HEK293 (cell line): ENCODE results near the gene PKHD1.

Experiments used
- CTCF ChIA-PET: fragments of 350-600 bp; formaldehyde crosslinking; extraction: SDS; loops from one replicate; lab custom pipeline; 2021; ENCODE audit warnings: antibody characterized with exemption; lab: Yijun Ruan, JAX
- POLR2A ChIA-PET: fragments of 300-600 bp; formaldehyde crosslinking; extraction: SDS; loops from one replicate; lab custom pipeline; 2020; ENCODE audit warnings: antibody characterized with exemption, inconsistent platforms; lab: Yijun Ruan, JAX
- H3K27ac ChIP-seq: fragments of 200-500 bp; sonication (Bioruptor generic); 2 replicates; pipeline ENCODE4 v1.5.1; 2014; ENCODE audit warnings: low read depth, low read length, control low read depth, inconsistent platforms; ENCODE audit errors: extremely low read depth
- H3K36me3 ChIP-seq, 2 experiments: fragments of 200-500 bp in 1 of 2; sonication (Bioruptor generic) in 1 of 2; 1 replicate in 1 of 2; 2 replicates in 1 of 2; pipeline ENCODE4 v1.5.1; 2014 to 2017; ENCODE audit warnings: inconsistent platforms in 2 of 2, low read length in 2 of 2; ENCODE audit not compliant: control insufficient read depth in 2 of 2, insufficient read depth in 1 of 2
- H3K4me1 ChIP-seq: fragments of 200-500 bp; sonication (Bioruptor generic); 2 replicates; pipeline ENCODE4 v1.5.1; 2014; ENCODE audit warnings: mild to moderate bottlenecking, low read length, inconsistent platforms; ENCODE audit not compliant: control insufficient read depth, insufficient read depth
- H3K4me3 ChIP-seq: 2 replicates; pipeline ENCODE4 v1.5.1; 2011; ENCODE audit warnings: low read depth, mild to moderate bottlenecking, control low read depth, low read length, moderate library complexity
- H3K9me3 ChIP-seq: fragments of 200-500 bp; sonication (Bioruptor generic); 2 replicates; pipeline ENCODE4 v1.5.1; 2014; ENCODE audit warnings: low read depth, low read length, inconsistent platforms; ENCODE audit not compliant: control insufficient read depth, insufficient read depth
- EGR2 ChIP-seq: fragments of 450-650 bp; formaldehyde crosslinking; IDR thresholded peaks from 2 replicates; pipeline ENCODE4 v1.5.1; 2016; ENCODE audit warnings: low read depth, missing biosample characterization, missing genetic modification characterization
- GFI1B ChIP-seq: fragments of 450-650 bp; formaldehyde crosslinking; IDR thresholded peaks from 2 replicates; pipeline ENCODE4 v1.5.1; 2016; ENCODE audit warnings: missing biosample characterization, missing genetic modification characterization
- HOXC10 ChIP-seq: sonication (generic); formaldehyde crosslinking; IDR thresholded peaks from 2 replicates; pipeline ENCODE4 v1.8.1; 2023; ENCODE audit warnings: mild to moderate bottlenecking, missing genetic modification reagents
- REPIN1 ChIP-seq: fragments of 450-650 bp; formaldehyde crosslinking; IDR thresholded peaks from 2 replicates; pipeline ENCODE4 v1.5.1; 2017; ENCODE audit warnings: missing biosample characterization, missing genetic modification characterization, low read depth
- REST ChIP-seq: fragments of 450-650 bp; formaldehyde crosslinking; IDR thresholded peaks from 2 replicates; pipeline ENCODE4 v1.5.1; 2016; ENCODE audit warnings: missing biosample characterization, missing genetic modification characterization
- SCRT1 ChIP-seq: fragments of 450-650 bp; formaldehyde crosslinking; IDR thresholded peaks from 2 replicates; pipeline ENCODE4 v1.5.1; 2016; ENCODE audit warnings: missing biosample characterization, missing genetic modification characterization, borderline replicate concordance
- TCF7L2 ChIP-seq: IDR thresholded peaks from 2 replicates; pipeline ENCODE4 v1.6.1; 2011; ENCODE audit warnings: low read depth, mild to moderate bottlenecking, inconsistent platforms, low read length, moderate library complexity, borderline replicate concordance
- ZBTB10 ChIP-seq: fragments of 450-650 bp; formaldehyde crosslinking; IDR thresholded peaks from 2 replicates; pipeline ENCODE4 v1.5.1; 2016; ENCODE audit warnings: missing biosample characterization, missing genetic modification characterization
- ZBTB6 ChIP-seq: fragments of 450-650 bp; formaldehyde crosslinking; IDR thresholded peaks from 2 replicates; pipeline ENCODE4 v1.5.1; 2017; ENCODE audit warnings: missing biosample characterization, missing genetic modification characterization
- ZIC2 ChIP-seq: fragments of 450-650 bp; formaldehyde crosslinking; IDR thresholded peaks from 2 replicates; pipeline ENCODE4 v1.5.1; 2016; ENCODE audit warnings: missing biosample characterization, missing genetic modification characterization
- ZNF223 ChIP-seq: fragments of 450-650 bp; formaldehyde crosslinking; IDR thresholded peaks from 2 replicates; pipeline ENCODE4 v1.5.1; 2016; ENCODE audit warnings: missing biosample characterization, missing genetic modification characterization
- ZNF26 ChIP-seq: fragments of 450-650 bp; formaldehyde crosslinking; IDR thresholded peaks from 2 replicates; pipeline ENCODE4 v1.5.1; 2016; ENCODE audit warnings: missing biosample characterization, missing genetic modification characterization
- ZNF416 ChIP-seq: fragments of 450-650 bp; formaldehyde crosslinking; IDR thresholded peaks from 2 replicates; pipeline ENCODE4 v1.5.1; 2016; ENCODE audit warnings: missing biosample characterization, missing genetic modification characterization
- ZNF473 ChIP-seq: fragments of 450-650 bp; formaldehyde crosslinking; IDR thresholded peaks from 2 replicates; pipeline ENCODE4 v1.5.1; 2017; ENCODE audit warnings: missing biosample characterization, missing genetic modification characterization
- ZNF510 ChIP-seq: fragments of 450-650 bp; formaldehyde crosslinking; IDR thresholded peaks from 2 replicates; pipeline ENCODE4 v1.5.1; 2018; ENCODE audit warnings: mild to moderate bottlenecking, missing genetic modification characterization, missing biosample characterization; ENCODE audit not compliant: insufficient replicate concordance
- ZNF529 ChIP-seq: fragments of 450-650 bp; formaldehyde crosslinking; IDR thresholded peaks from 2 replicates; pipeline ENCODE4 v1.5.1; 2017; ENCODE audit warnings: missing genetic modification characterization, missing biosample characterization; ENCODE audit not compliant: insufficient replicate concordance
- ZNF596 ChIP-seq: fragments of 450-650 bp; IDR thresholded peaks from 2 replicates; pipeline ENCODE4 v1.5.0; 2018; ENCODE audit warnings: missing biosample characterization, mild to moderate bottlenecking, missing genetic modification characterization, moderate library complexity
- ZNF600 ChIP-seq: fragments of 450-650 bp; formaldehyde crosslinking; IDR thresholded peaks from 2 replicates; pipeline ENCODE4 v1.5.1; 2016; ENCODE audit warnings: missing biosample characterization, missing genetic modification characterization
- ZNF701 ChIP-seq: fragments of 450-650 bp; formaldehyde crosslinking; IDR thresholded peaks from 2 replicates; pipeline ENCODE4 v1.5.1; 2016; ENCODE audit warnings: missing biosample characterization, missing genetic modification characterization
- ZNF76 ChIP-seq: fragments of 450-650 bp; formaldehyde crosslinking; IDR thresholded peaks from 2 replicates; pipeline ENCODE4; 2016; ENCODE audit warnings: low read depth, missing biosample characterization, missing genetic modification characterization, borderline replicate concordance

PKHD1 gene

GRCh38 chr6:51651132-51651817, 436.1 kb downstream of the PKHD1 start:
- Histone ChIP-seq H3K4me1 (no peaks in the 10 kb centered on the region), H3K27ac (no peak overlapping the region), H3K4me3 (no peak overlapping the region), H3K9me3 (no peaks in the 10 kb centered on the region), H3K36me3 (no peaks in the 10 kb centered on the region)
- POLR2A ChIA-PET: no interaction called here
- no peak for TF ChIP-seq ZNF596 (tag by site-specific recombination)
- TF ChIP-seq ZNF223 (tag by site-specific recombination): no peak
- TF ChIP-seq HOXC10 (CRISPR knock-in tag): no peak
- CTCF ChIA-PET: no interaction called here

GRCh38 chr6:51648774-51649173, 438.6 kb downstream of the PKHD1 start:
- Histone ChIP-seq H3K27ac (no peak overlapping the region), H3K9me3 (no peaks in the 10 kb centered on the region), H3K4me1 (no peaks in the 10 kb centered on the region), H3K36me3 (no peaks in the 10 kb centered on the region), H3K4me3 (no peak overlapping the region)
- POLR2A ChIA-PET: no interaction called here
- TF ChIP-seq ZNF596 (tag by site-specific recombination) (no peak), ZNF510 (tag by site-specific recombination) (no peak), ZNF473 (tag by site-specific recombination) (no peak), ZNF26 (tag by site-specific recombination) (no peak), ZBTB6 (tag by site-specific recombination) (no peak), ZNF76 (no peak), TCF7L2 (no peak), SCRT1 (no peak), ZNF701 (tag by site-specific recombination) (no peak), REPIN1 (tag by site-specific recombination) (no peak), GFI1B (tag by site-specific recombination) (no peak), ZNF600 (tag by site-specific recombination) (no peak)
- TF ChIP-seq, all 188 proteins: peak for 0
- CTCF ChIA-PET: interaction anchor here (0.6 kb wide), 1 partner anchor 245 kb away, joined by 3 read pairs; no protein-coding TSS in a partner anchor

- Histone ChIP-seq H3K36me3 (no peaks in the 10 kb centered on the region), H3K9me3 (no peaks in the 10 kb centered on the region), H3K27ac (no peak overlapping the region), H3K4me1 (no peaks in the 10 kb centered on the region), H3K4me3 (no peak overlapping the region)
- TF ChIP-seq ZIC2 (tag by site-specific recombination) (no peak), EGR2 (tag by site-specific recombination) (no peak), ZNF416 (tag by site-specific recombination) (no peak), REST (no peak), ZNF529 (tag by site-specific recombination) (no peak), ZNF223 (tag by site-specific recombination) (no peak), TCF7L2 (no peak), ZBTB10 (tag by site-specific recombination) (no peak)
- ChIA-PET POLR2A (no interaction called here), CTCF (interaction anchor here (0.6 kb wide), 1 partner anchor 246 kb away, joined by 3 read pairs; no protein-coding TSS in a partner anchor)
Measured at GRCh38 chr6:51648236-51648635, 439.2 kb downstream of the PKHD1 start.
